ENCODE data around the gene TUT7. TPM values are rescaled to one million over a fixed set of nuclear protein-coding genes. Genes with fewer than 3 reads are reported as not detected.

TUT7 gene
- polyA plus RNA-seq, 1 donor from 2014 or later = 21.0 TPM

DNA sequence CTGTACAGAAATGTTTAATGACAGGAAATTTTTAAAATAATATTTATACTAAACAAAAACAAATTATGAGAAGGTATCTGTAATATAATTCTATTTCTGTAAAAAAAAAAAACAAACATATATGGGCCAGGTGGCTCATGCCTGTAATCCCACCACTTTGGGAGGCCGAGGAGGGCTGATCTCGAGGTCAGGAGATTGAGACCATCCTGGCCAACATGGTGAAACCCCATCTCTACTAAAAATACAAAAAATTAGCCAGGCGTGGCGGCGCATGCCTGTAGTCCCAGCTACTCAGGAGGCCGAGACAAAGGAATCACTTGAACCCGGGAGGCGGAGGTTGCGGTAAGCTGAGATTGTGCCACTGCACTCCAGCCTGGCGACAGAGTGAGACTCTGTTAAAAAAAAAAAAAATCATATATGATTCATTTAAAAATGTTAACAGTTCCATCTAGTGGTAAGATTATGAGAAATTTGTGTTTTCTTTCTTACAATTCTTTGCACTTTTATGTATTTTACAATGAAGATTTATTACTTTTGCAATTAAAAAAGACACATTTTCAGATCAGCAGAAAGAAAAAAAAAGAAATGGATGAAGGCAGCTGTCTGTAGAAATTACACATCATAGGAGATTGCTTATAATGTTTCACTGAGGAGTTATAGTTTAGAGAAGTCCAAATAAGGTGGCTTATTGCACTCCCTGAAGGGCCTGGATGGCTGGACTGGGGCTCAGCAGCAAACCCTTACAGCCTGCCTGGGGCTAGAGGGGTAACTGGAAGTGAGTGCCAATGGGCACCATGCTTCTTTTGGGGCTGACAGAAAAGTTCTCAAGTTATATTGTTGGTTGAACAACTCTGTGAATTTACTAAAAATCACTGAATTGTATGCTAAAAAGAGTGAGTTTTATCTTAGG lies 115.1 kb downstream of the TUT7 start:
- TF ChIP-seq, protein P1, sequence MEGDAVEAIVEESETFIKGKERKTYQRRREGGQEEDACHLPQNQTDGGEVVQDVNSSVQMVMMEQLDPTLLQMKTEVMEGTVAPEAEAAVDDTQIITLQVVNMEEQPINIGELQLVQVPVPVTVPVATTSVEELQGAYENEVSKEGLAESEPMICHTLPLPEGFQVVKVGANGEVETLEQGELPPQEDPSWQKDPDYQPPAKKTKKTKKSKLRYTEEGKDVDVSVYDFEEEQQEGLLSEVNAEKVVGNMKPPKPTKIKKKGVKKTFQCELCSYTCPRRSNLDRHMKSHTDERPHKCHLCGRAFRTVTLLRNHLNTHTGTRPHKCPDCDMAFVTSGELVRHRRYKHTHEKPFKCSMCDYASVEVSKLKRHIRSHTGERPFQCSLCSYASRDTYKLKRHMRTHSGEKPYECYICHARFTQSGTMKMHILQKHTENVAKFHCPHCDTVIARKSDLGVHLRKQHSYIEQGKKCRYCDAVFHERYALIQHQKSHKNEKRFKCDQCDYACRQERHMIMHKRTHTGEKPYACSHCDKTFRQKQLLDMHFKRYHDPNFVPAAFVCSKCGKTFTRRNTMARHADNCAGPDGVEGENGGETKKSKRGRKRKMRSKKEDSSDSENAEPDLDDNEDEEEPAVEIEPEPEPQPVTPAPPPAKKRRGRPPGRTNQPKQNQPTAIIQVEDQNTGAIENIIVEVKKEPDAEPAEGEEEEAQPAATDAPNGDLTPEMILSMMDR (IDR thresholded peaks at IDR 0.05; ENCODE audit: poor library complexity, severe bottlenecking) = peak; percentile 55
- TF ChIP-seq SMC3 (conservative IDR thresholded peaks at IDR 0.05; ENCODE audit: poor library complexity) (peak; percentile 48), POLR2AphosphoS5 (IDR thresholded peaks at IDR 0.05) (no peak), RAD21 (conservative IDR thresholded peaks at IDR 0.05) (peak; percentile 41)
- Histone ChIP-seq H3K27me3 (ENCODE audit: insufficient read depth, low read depth, low read length) (no peaks in the 10 kb centered on the region), H3K4me3 (ENCODE audit: low read length) (no peak overlapping the region), H3K9me3 (ENCODE audit: low read length) (no peaks in the 10 kb centered on the region), H3K4me2 (ENCODE audit: low read length) (no peak overlapping the region), H3K36me3 (ENCODE audit: insufficient read depth, low read length) (no peaks in the 10 kb centered on the region), H3K79me2 (replicated peaks; ENCODE audit: insufficient read depth, low read length) (no peaks in the 10 kb centered on the region), H3K27ac (ENCODE audit: low read length) (no peak overlapping the region), H3F3A (ENCODE audit: insufficient read depth, low read length, poor library complexity, severe bottlenecking) (no peaks in the 10 kb centered on the region), H3K9ac (ENCODE audit: low read length) (no peak overlapping the region), H4K20me1 (ENCODE audit: insufficient read depth) (no peaks in the 10 kb centered on the region), H2AFZ (ENCODE audit: low read depth, low read length) (no peak overlapping the region), H3K9me2 (ENCODE audit: insufficient read depth, low read length) (no peaks in the 10 kb centered on the region)

Small RNA genes within 50 kb of the gene (small RNA-seq; reads per million reads assigned to genes)
- 0 reads per million in 3 experiments for gene RN7SKP264

Other genes with a start within 250 kb of the TUT7 start
- not detected in 2 replicates for gene C9orf153, start 94.8 kb downstream of the TUT7 start, polyA plus RNA-seq
- gene ISCA1, start 71.9 kb downstream of the TUT7 start, polyA plus RNA-seq = 119 and 141 TPM in 2 replicates